Hippocampal formation (tissue), 2 donors: ENCODE data around the gene RASGRF1.
A peak's percentile ranks its signal among the peaks of the same experiment; 100 is the strongest.

Source experiments
- DNase-seq, 2 donors: peaks; one replicate each; lab custom pipeline; 2025; lab: John Stamatoyannopoulos, UW

The RASGRF1 gene

GRCh38 chr15:79094611-79095021, 4.0 kb upstream of the RASGRF1 start:
- no peak for DNase-seq

- DNase-seq, result no peak
Measured at GRCh38 chr15:79093352-79093935, 2.9 kb upstream of the RASGRF1 start.

- no peak for DNase-seq
Measured at GRCh38 chr15:79092382-79092781, 1.8 kb upstream of the RASGRF1 start.

GRCh38 chr15:79091204-79091867, 756 bp upstream of the RASGRF1 start:
- DNase-seq, result peak in 1 of 2 donors; percentile 38

GRCh38 chr15:79089890-79090486, 592 bp downstream of the RASGRF1 start:
- DNase-seq, result no peak

- DNase-seq, result peak in 1 of 2 donors; percentile 10
Measured at GRCh38 chr15:79089331-79089889, 1.2 kb downstream of the RASGRF1 start.

- DNase-seq, result no peak
Measured at GRCh38 chr15:79088426-79089205, 2.0 kb downstream of the RASGRF1 start.

GRCh38 chr15:79086814-79087213, 3.8 kb downstream of the RASGRF1 start:
- no peak for DNase-seq

- no peak for DNase-seq
Measured at GRCh38 chr15:79084308-79084968, 6.1 kb downstream of the RASGRF1 start.

- DNase-seq, result no peak
Measured at GRCh38 chr15:79083154-79083553, 7.4 kb downstream of the RASGRF1 start.

- DNase-seq, result no peak
Measured at GRCh38 chr15:79082363-79083070, 8.1 kb downstream of the RASGRF1 start.

- DNase-seq, result no peak
Measured at GRCh38 chr15:79078763-79079410, 11.7 kb downstream of the RASGRF1 start.

- DNase-seq, result no peak
Measured at GRCh38 chr15:79078003-79078402, 12.6 kb downstream of the RASGRF1 start.

- no peak for DNase-seq
Measured at GRCh38 chr15:79076661-79077060, 13.9 kb downstream of the RASGRF1 start.

- DNase-seq, result no peak
Measured at GRCh38 chr15:79075256-79075655, 15.3 kb downstream of the RASGRF1 start.

GRCh38 chr15:79073336-79073735, 17.2 kb downstream of the RASGRF1 start:
- no peak for DNase-seq

- no peak for DNase-seq
Measured at GRCh38 chr15:79071901-79072300, 18.7 kb downstream of the RASGRF1 start.

GRCh38 chr15:79068790-79069189, 21.8 kb downstream of the RASGRF1 start:
- no peak for DNase-seq

GRCh38 chr15:79067969-79068368, 22.6 kb downstream of the RASGRF1 start:
- no peak for DNase-seq

- no peak for DNase-seq
Measured at GRCh38 chr15:79067072-79067833, 23.3 kb downstream of the RASGRF1 start.
